ENCODE results near the gene SEMA5A.

Gene SEMA5A

GRCh38 chr5:9547122-9547947 lies 1.5 kb upstream of the SEMA5A start:
- no peak overlapping the region for H3K9ac ChIP-seq (ENCODE audit: low read length)
- H3K27ac ChIP-seq (ENCODE audit: low read length) = no peak overlapping the region
- no peaks in the 10 kb centered on the region for H3F3A ChIP-seq (ENCODE audit: insufficient read depth, low read length)
- peak overlapping the region; percentile 73; the same call in 1 of the 2 replicates for H3K4me2 ChIP-seq (ENCODE audit: low read depth, low read length)
- no peaks in the 10 kb centered on the region for H3K36me3 ChIP-seq (replicated peaks; ENCODE audit: insufficient read depth, low read length)
- no peak for TF ChIP-seq EZH2phosphoT487 (IDR thresholded peaks at IDR 0.05; ENCODE audit: low read length)
- TF ChIP-seq CTCF (IDR thresholded peaks at IDR 0.05; ENCODE audit: low read length) = no peak
- no peak overlapping the region for H2AFZ ChIP-seq (ENCODE audit: low read length)
- peaks cover 15% of the 10 kb centered on the region; the same call in 1 of the 2 replicates for H3K4me1 ChIP-seq (ENCODE audit: low read length)
- no peaks in the 10 kb centered on the region for H3K27me3 ChIP-seq (replicated peaks; ENCODE audit: insufficient read depth, low read length)
- no peaks in the 10 kb centered on the region for H3K9me2 ChIP-seq (replicated peaks; ENCODE audit: insufficient read depth, low read length)
- H3K79me2 ChIP-seq (ENCODE audit: low read length) = peaks cover 22% of the 10 kb centered on the region
- H4K20me1 ChIP-seq (ENCODE audit: insufficient read depth, low read length) = no peaks in the 10 kb centered on the region
- H3K4me3 ChIP-seq (ENCODE audit: low read length) = no peak overlapping the region
- H3K9me3 ChIP-seq (replicated peaks; ENCODE audit: insufficient read depth, low read length) = no peaks in the 10 kb centered on the region
- DNase-seq = no peak

- Histone ChIP-seq H4K20me1 (ENCODE audit: insufficient read depth, low read length) (no peaks in the 10 kb centered on the region), H3K4me1 (ENCODE audit: low read length) (peaks cover 11% of the 10 kb centered on the region; the same call in 1 of the 2 replicates), H3K9me2 (replicated peaks; ENCODE audit: insufficient read depth, low read length) (no peaks in the 10 kb centered on the region), H3K9ac (ENCODE audit: low read length) (peak overlapping the region; percentile 46; the same call in 1 of the 2 replicates), H3K9me3 (replicated peaks; ENCODE audit: insufficient read depth, low read length) (no peaks in the 10 kb centered on the region), H2AFZ (ENCODE audit: low read length) (peak overlapping the region; percentile 73), H3K36me3 (replicated peaks; ENCODE audit: insufficient read depth, low read length) (no peaks in the 10 kb centered on the region), H3K4me2 (ENCODE audit: low read depth, low read length) (peak overlapping the region; percentile 81), H3K27ac (ENCODE audit: low read length) (no peak overlapping the region), H3K4me3 (ENCODE audit: low read length) (peak overlapping the region; percentile 78), H3K27me3 (replicated peaks; ENCODE audit: insufficient read depth, low read length) (no peaks in the 10 kb centered on the region), H3K79me2 (ENCODE audit: low read length) (peaks cover 22% of the 10 kb centered on the region), H3F3A (ENCODE audit: insufficient read depth, low read length) (no peaks in the 10 kb centered on the region)
- peak; percentile 24 for DNase-seq
- no peak for TF ChIP-seq EZH2 (optimal IDR thresholded peaks at IDR 0.05; ENCODE audit: low read depth, low read length)
- no peak for TF ChIP-seq EZH2phosphoT487 (IDR thresholded peaks at IDR 0.05; ENCODE audit: low read length)
- no peak for TF ChIP-seq CTCF (IDR thresholded peaks at IDR 0.05; ENCODE audit: low read length)
These were observed 511 bp downstream of the SEMA5A start for GRCh38 chr5:9545136-9545991.

- H3K9me2 ChIP-seq (replicated peaks; ENCODE audit: insufficient read depth, low read length) = no peaks in the 10 kb centered on the region
- peaks cover 11% of the 10 kb centered on the region; the same call in 1 of the 2 replicates for H3K4me1 ChIP-seq (ENCODE audit: low read length)
- peaks cover 22% of the 10 kb centered on the region for H3K79me2 ChIP-seq (ENCODE audit: low read length)
- TF ChIP-seq CTCF (IDR thresholded peaks at IDR 0.05; ENCODE audit: low read length) (peak; percentile 94), EZH2 (optimal IDR thresholded peaks at IDR 0.05; ENCODE audit: low read depth, low read length) (no peak)
- DNase-seq = peak; percentile 81
- no peaks in the 10 kb centered on the region for H4K20me1 ChIP-seq (ENCODE audit: insufficient read depth, low read length)
- H2AFZ ChIP-seq (ENCODE audit: low read length) = peak overlapping the region; percentile 73
- H3K9ac ChIP-seq (ENCODE audit: low read length) = peak overlapping the region; percentile 46; the same call in 1 of the 2 replicates
- H3K9me3 ChIP-seq (replicated peaks; ENCODE audit: insufficient read depth, low read length) = no peaks in the 10 kb centered on the region
- no peaks in the 10 kb centered on the region for H3K27me3 ChIP-seq (replicated peaks; ENCODE audit: insufficient read depth, low read length)
- H3K4me3 ChIP-seq (ENCODE audit: low read length) = peak overlapping the region; percentile 78
- peak overlapping the region; percentile 81 for H3K4me2 ChIP-seq (ENCODE audit: low read depth, low read length)
- no peaks in the 10 kb centered on the region for H3F3A ChIP-seq (ENCODE audit: insufficient read depth, low read length)
- no peaks in the 10 kb centered on the region for H3K36me3 ChIP-seq (replicated peaks; ENCODE audit: insufficient read depth, low read length)
- no peak overlapping the region for H3K27ac ChIP-seq (ENCODE audit: low read length)
These were observed 1.3 kb downstream of the SEMA5A start for GRCh38 chr5:9544502-9545135.

Data from MM.1S (cell line).